ENCODE measurements around the gene KRTAP3-3.

KRTAP3-3 gene

DNA sequence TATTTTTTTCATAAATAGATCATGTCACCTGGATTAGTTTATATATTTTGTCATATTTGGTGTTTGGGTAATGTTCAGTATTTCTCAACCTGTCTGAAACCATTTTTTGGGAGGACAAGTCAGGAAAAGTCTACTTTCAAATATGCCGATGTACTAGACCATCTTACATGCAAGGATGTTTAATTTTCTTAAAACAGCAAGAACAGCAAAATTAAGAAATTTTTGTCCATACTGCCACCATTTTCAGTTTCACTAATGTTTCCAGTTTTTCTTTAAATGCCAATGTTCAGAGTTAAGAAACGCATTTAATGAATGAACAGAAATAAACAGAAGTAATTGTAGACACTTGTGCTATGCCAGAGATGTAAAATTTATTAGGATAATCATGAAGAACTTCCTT is 880 bp downstream of the KRTAP3-3 start:
- no peaks in the 10 kb centered on the region for H3K36me3 ChIP-seq (ENCODE audit: insufficient read depth, insufficient read length, low read length)
- H3K9me3 ChIP-seq (ENCODE audit: insufficient read depth, low read length), result peaks cover 4% of the 10 kb centered on the region; the same call in 1 of the 2 replicates
- H3K9ac ChIP-seq (ENCODE audit: insufficient read length, low read depth), result no peak overlapping the region
- DNase-seq (ENCODE audit: low read depth, low spot score), result no peak
- TF ChIP-seq ZNF274 (IDR thresholded peaks at IDR 0.05; ENCODE audit: low read depth, low read length), result no peak
- TF ChIP-seq YY1 (IDR thresholded peaks at IDR 0.05; ENCODE audit: insufficient read depth, insufficient read length), result no peak
- H3K27me3 ChIP-seq (ENCODE audit: insufficient read depth, insufficient read length), result no peaks in the 10 kb centered on the region
- no peak overlapping the region for H3K4me3 ChIP-seq (ENCODE audit: insufficient read length, low read depth)
- H3K4me1 ChIP-seq (ENCODE audit: insufficient read depth, insufficient read length), result peaks cover 2% of the 10 kb centered on the region

GRCh38 chr17:40992666-40993065 is 1.3 kb downstream of the KRTAP3-3 start:
- no peak for DNase-seq (ENCODE audit: low read depth, low spot score)

GRCh38 chr17:40986920-40987319 is 7.0 kb downstream of the KRTAP3-3 start:
- TF ChIP-seq ZNF274 (IDR thresholded peaks at IDR 0.05; ENCODE audit: low read depth, low read length) (no peak), SUZ12 (IDR thresholded peaks at IDR 0.05; ENCODE audit: extremely low read depth, insufficient read depth, insufficient read length) (no peak), YY1 (IDR thresholded peaks at IDR 0.05; ENCODE audit: insufficient read depth, insufficient read length) (no peak)
- H3K9me3 ChIP-seq (ENCODE audit: insufficient read depth, low read length), result peaks cover 4% of the 10 kb centered on the region; the same call in 1 of the 2 replicates
- no peaks in the 10 kb centered on the region for H3K4me1 ChIP-seq (ENCODE audit: insufficient read depth, insufficient read length)
- no peaks in the 10 kb centered on the region for H3K27me3 ChIP-seq (ENCODE audit: insufficient read depth, insufficient read length)
- DNase-seq (ENCODE audit: low read depth, low spot score), result no peak
- H3K36me3 ChIP-seq (ENCODE audit: insufficient read depth, insufficient read length, low read length), result no peaks in the 10 kb centered on the region
- no peak overlapping the region for H3K9ac ChIP-seq (ENCODE audit: insufficient read length, low read depth)
- no peak overlapping the region for H3K4me3 ChIP-seq (ENCODE audit: insufficient read length, low read depth)

More at GRCh38 chr17:40992666-40993065, 1.3 kb downstream of the KRTAP3-3 start:
- no peak overlapping the region for H3K9ac ChIP-seq (ENCODE audit: insufficient read length, low read depth)
- peaks cover 4% of the 10 kb centered on the region; the same call in 1 of the 2 replicates for H3K9me3 ChIP-seq (ENCODE audit: insufficient read depth, low read length)
- no peak overlapping the region for H3K4me3 ChIP-seq (ENCODE audit: insufficient read length, low read depth)
- no peak for TF ChIP-seq YY1 (IDR thresholded peaks at IDR 0.05; ENCODE audit: insufficient read depth, insufficient read length)
- TF ChIP-seq ZNF274 (IDR thresholded peaks at IDR 0.05; ENCODE audit: low read depth, low read length), result no peak
- no peak for TF ChIP-seq SUZ12 (IDR thresholded peaks at IDR 0.05; ENCODE audit: extremely low read depth, insufficient read depth, insufficient read length)
- no peaks in the 10 kb centered on the region for H3K27me3 ChIP-seq (ENCODE audit: insufficient read depth, insufficient read length)
- no peaks in the 10 kb centered on the region for H3K36me3 ChIP-seq (ENCODE audit: insufficient read depth, insufficient read length, low read length)
- peaks cover 2% of the 10 kb centered on the region for H3K4me1 ChIP-seq (ENCODE audit: insufficient read depth, insufficient read length)

DNA sequence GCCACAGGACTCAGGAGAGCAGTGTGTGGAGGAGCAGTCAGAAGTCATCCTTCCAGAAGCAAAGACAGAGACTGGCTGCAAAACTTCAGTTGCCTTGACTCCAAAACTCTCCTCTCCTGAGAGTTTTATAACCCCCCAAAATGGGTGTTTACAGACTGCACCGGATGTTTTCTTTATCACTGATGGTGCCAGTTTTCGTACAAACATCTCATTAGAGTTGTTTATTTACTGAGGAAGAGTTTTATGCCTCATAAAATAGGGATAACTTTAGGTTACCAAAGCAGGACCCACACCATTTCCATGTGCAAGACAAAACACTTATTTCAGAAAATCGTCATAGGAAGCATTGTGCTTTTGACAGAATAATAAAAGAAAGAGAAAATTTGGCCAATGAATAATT is 9.7 kb downstream of the KRTAP3-3 start, which contains the start of gene KRT40:
Gene KRT40, minus strand, starts transcription at position 101 of the 400 bp plus-strand sequence. Its CDS starts 53 bp downstream, at position 48.
- Histone ChIP-seq H3K9ac (ENCODE audit: insufficient read length, low read depth) (no peak within 1 kb of the TSS), H3K4me3 (ENCODE audit: insufficient read length, low read depth) (no peak within 1 kb of the TSS), H3K27me3 (ENCODE audit: insufficient read depth, insufficient read length) (no peaks in the 10 kb centered on the region), H3K36me3 (ENCODE audit: insufficient read depth, insufficient read length, low read length) (no peaks in the 10 kb centered on the region), H3K9me3 (ENCODE audit: insufficient read depth, low read length) (no peaks in the 10 kb centered on the region), H3K4me1 (ENCODE audit: insufficient read depth, insufficient read length) (peaks cover 3% of the 10 kb centered on the region)
- TF ChIP-seq ZNF274 (IDR thresholded peaks at IDR 0.05; ENCODE audit: low read depth, low read length) (no peak), YY1 (IDR thresholded peaks at IDR 0.05; ENCODE audit: insufficient read depth, insufficient read length) (no peak), SUZ12 (IDR thresholded peaks at IDR 0.05; ENCODE audit: extremely low read depth, insufficient read depth, insufficient read length) (no peak)
- no peak for DNase-seq (ENCODE audit: low read depth, low spot score)

DNA sequence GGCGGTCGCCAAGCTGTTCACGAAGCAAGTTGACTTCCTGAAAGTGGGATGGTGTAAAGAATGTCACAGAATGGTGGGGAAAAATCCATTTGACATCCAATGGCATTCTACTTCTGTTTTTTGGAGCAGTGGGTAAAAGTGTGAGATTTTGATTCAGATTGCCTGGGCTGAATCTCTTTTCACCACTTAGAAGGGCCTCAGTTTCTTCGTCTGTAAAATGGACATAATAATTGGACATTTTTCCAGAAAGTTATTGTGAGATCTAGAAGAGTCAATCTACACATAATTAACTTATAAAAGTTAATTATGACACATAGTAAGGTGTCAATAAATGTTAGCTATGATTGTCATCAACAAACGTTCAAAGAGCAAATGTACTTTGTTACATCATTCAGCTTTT is 12.8 kb downstream of the KRTAP3-3 start:
- no peak for DNase-seq (ENCODE audit: low read depth, low spot score)
- Histone ChIP-seq H3K9me3 (ENCODE audit: insufficient read depth, low read length) (no peaks in the 10 kb centered on the region), H3K4me1 (ENCODE audit: insufficient read depth, insufficient read length) (peaks cover 3% of the 10 kb centered on the region)

DNA sequence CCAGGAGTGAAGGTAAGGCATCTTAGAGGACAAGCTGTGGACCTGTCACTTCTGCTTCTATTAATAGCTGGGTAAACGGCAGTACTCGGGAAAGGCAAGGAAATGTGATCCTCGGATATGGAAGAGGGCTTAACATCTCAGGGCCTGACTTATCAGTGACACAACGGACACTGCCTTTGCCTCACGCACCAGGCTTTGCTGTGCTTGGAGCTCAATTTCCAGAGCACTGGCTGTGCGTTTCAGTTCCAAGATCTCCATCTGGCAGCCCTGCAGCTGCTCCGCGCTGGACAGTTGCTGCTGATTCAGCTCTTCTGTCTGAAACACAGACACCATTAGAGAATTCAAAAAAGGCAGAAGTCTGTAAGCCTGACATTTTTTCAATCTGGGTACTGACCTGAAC is 13.4 kb downstream of the KRTAP3-3 start:
- H3K4me3 ChIP-seq (ENCODE audit: insufficient read length, low read depth), result no peak overlapping the region
- H3K9ac ChIP-seq (ENCODE audit: insufficient read length, low read depth), result no peak overlapping the region
- no peaks in the 10 kb centered on the region for H3K36me3 ChIP-seq (ENCODE audit: insufficient read depth, insufficient read length, low read length)

More for the DNA sequence above, 12.8 kb downstream of the KRTAP3-3 start:
- Histone ChIP-seq H3K36me3 (ENCODE audit: insufficient read depth, insufficient read length, low read length) (no peaks in the 10 kb centered on the region), H3K9ac (ENCODE audit: insufficient read length, low read depth) (no peak overlapping the region), H3K4me3 (ENCODE audit: insufficient read length, low read depth) (no peak overlapping the region), H3K27me3 (ENCODE audit: insufficient read depth, insufficient read length) (no peaks in the 10 kb centered on the region)
- TF ChIP-seq YY1 (IDR thresholded peaks at IDR 0.05; ENCODE audit: insufficient read depth, insufficient read length) (no peak), ZNF274 (IDR thresholded peaks at IDR 0.05; ENCODE audit: low read depth, low read length) (no peak), SUZ12 (IDR thresholded peaks at IDR 0.05; ENCODE audit: extremely low read depth, insufficient read depth, insufficient read length) (no peak)

DNA sequence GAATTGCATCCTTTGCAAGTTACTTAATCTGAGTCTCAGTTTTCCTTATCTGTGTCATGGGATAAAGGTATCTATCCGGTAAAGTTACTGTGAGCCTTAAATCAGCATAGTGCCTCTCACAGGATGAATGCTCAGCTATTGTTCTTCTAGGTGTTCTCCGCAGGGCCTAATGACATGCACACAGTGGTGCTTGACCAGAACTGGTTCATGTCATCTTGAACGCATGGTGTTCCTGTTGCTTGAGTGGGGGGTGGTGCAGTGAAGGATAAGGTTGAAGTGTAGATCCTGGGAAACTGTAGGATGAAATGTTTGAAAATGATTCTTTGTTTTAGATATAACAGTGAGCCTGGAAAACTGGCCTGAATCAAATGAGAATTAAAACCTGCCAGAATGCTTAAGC is 13.8 kb downstream of the KRTAP3-3 start:
- peaks cover 3% of the 10 kb centered on the region for H3K4me1 ChIP-seq (ENCODE audit: insufficient read depth, insufficient read length)
- no peaks in the 10 kb centered on the region for H3K27me3 ChIP-seq (ENCODE audit: insufficient read depth, insufficient read length)
- TF ChIP-seq ZNF274 (IDR thresholded peaks at IDR 0.05; ENCODE audit: low read depth, low read length) (no peak), SUZ12 (IDR thresholded peaks at IDR 0.05; ENCODE audit: extremely low read depth, insufficient read depth, insufficient read length) (no peak), YY1 (IDR thresholded peaks at IDR 0.05; ENCODE audit: insufficient read depth, insufficient read length) (no peak)
- H3K9me3 ChIP-seq (ENCODE audit: insufficient read depth, low read length), result no peaks in the 10 kb centered on the region
- no peak overlapping the region for H3K4me3 ChIP-seq (ENCODE audit: insufficient read length, low read depth)
- no peak for DNase-seq (ENCODE audit: low read depth, low spot score)
- H3K9ac ChIP-seq (ENCODE audit: insufficient read length, low read depth), result no peak overlapping the region
- H3K36me3 ChIP-seq (ENCODE audit: insufficient read depth, insufficient read length, low read length), result no peaks in the 10 kb centered on the region

More for the DNA sequence above, 13.4 kb downstream of the KRTAP3-3 start:
- H3K9me3 ChIP-seq (ENCODE audit: insufficient read depth, low read length), result no peaks in the 10 kb centered on the region
- TF ChIP-seq YY1 (IDR thresholded peaks at IDR 0.05; ENCODE audit: insufficient read depth, insufficient read length) (no peak), SUZ12 (IDR thresholded peaks at IDR 0.05; ENCODE audit: extremely low read depth, insufficient read depth, insufficient read length) (no peak), ZNF274 (IDR thresholded peaks at IDR 0.05; ENCODE audit: low read depth, low read length) (no peak)
- peaks cover 3% of the 10 kb centered on the region for H3K4me1 ChIP-seq (ENCODE audit: insufficient read depth, insufficient read length)
- no peaks in the 10 kb centered on the region for H3K27me3 ChIP-seq (ENCODE audit: insufficient read depth, insufficient read length)
- no peak for DNase-seq (ENCODE audit: low read depth, low spot score)
